Measurements from ENCODE around the gene CIAPIN1. TPM values are rescaled to one million over a fixed set of nuclear protein-coding genes. Genes with fewer than 3 reads are reported as not detected.

CIAPIN1 gene
- total and polyA plus RNA-seq, 2 of the 4 experiments (the other 2 are of a cell fraction), result 41.6 to 47.7 TPM

DNA sequence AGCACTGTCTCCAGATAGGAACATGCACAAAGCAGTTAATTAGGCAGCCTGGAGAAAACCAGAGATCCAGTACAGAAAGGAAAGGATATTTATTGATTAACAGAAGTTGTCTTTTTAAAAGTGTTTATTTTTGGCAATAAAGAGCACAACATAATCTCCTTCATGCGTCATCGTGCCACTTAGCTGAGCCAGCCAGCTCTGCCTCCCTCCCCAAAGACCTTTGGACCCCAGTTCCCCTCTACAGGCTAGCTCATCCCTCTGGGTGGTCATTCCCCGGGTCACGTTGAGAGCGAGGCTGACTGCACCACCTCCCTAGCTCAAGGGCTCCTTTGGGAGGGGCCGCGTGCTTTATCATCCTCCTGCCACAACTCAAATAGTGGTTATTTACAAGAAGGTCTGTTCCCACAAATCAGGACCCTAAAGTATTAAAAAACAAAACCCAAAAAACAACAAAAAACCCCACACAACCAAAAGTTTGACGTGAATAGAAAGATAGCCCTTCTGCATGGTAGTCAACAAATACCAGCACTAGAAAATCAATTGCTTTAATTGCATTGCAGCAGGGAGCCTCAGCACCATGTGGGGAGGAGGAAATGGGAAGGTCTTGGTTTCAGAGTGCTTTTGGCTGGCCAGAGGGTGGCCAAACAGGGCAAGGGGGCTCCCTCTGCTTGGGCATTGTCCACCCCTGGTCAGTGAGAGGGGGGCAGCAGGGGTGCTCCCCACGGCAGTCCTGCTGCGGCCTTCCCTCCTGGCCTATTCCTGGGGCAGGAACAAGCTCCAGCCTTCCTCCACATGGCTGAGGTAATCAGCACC, 24.9 kb upstream of the CIAPIN1 start (continued):
- TF ChIP-seq CEBPB (IDR thresholded peaks at IDR 0.05; ENCODE audit: low read depth, low read length), result no peak

DNA sequence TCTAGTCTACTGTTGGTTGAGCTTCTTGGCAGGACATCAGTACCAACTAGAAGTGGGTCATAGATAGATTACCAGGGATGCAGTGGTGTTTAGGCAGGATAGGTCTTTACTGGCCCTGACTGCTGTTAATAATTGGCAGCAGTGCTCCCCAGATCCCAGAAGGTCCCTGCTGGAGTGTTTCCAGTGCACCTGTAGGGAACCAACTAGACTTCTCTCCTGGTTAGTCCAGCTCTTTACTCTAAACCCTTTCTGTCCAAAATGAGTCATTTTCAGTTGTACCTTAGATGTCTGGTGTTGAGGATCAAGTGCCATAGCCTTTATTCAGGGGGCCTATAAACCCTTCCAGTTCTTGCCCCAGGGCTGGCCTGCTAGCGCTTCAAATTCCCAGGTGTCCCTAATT, 24.0 kb upstream of the CIAPIN1 start:
- ATAC-seq (ENCODE audit: low read depth), result no peak

More for the DNA sequence above, 24.0 kb upstream of the CIAPIN1 start:
- no CpG with 5 or more reads among the region's 1 CpG for WGBS, 2 experiments (ENCODE audit: extremely low coverage in 2 of 2, insufficient read length in 1 of 2)
- Histone ChIP-seq H3K4me2 (ENCODE audit: low read depth, low read length) (no peak overlapping the region), H3K27me3 (ENCODE audit: control insufficient read depth, insufficient read depth, low read length) (no peaks in the 10 kb centered on the region), H3K4ac (ENCODE audit: low read depth, low read length) (no peak overlapping the region), H3K14ac (replicated peaks; ENCODE audit: low read depth, low read length) (no peak overlapping the region), H3K23ac (ENCODE audit: low read depth, low read length) (no peak overlapping the region), H2AK5ac (ENCODE audit: low read depth, low read length) (no peak overlapping the region), H3K79me1 (ENCODE audit: low read depth in 1 of 2, low read length in 2 of 2) (peaks cover 9 to 18% of the 10 kb centered on the region in 2 experiments), H4K5ac (ENCODE audit: low read depth, low read length) (no peak overlapping the region), H2AFZ (replicated peaks; ENCODE audit: low read length, poor library complexity) (no peak overlapping the region), H4K8ac (ENCODE audit: low read depth in 2 of 2, low read length in 2 of 2) (no peak overlapping the region), H3K18ac (ENCODE audit: low read depth, low read length) (no peak overlapping the region), H3K27ac (ENCODE audit: insufficient read depth, low read length) (no peak overlapping the region), H2BK20ac (ENCODE audit: low read depth, low read length) (no peak overlapping the region), H3K9me1 (ENCODE audit: insufficient read depth, low read length) (no peaks in the 10 kb centered on the region), H3K56ac (ENCODE audit: extremely low read depth, insufficient read depth, low read length) (no peak overlapping the region), H3K9ac (ENCODE audit: low read depth, low read length) (no peak overlapping the region), H3K4me3 (ENCODE audit: insufficient read depth, low read depth, low read length) (no peak overlapping the region), H2BK15ac (ENCODE audit: low read depth, low read length) (no peak overlapping the region), H2AK9ac (replicated peaks; ENCODE audit: low read depth, low read length, poor library complexity) (no peak overlapping the region), H3K9me3 (ENCODE audit: control insufficient read depth, insufficient read depth, low read length) (no peaks in the 10 kb centered on the region), H3K4me1 (ENCODE audit: control insufficient read depth, insufficient read depth, low read length) (no peaks in the 10 kb centered on the region), H4K91ac (ENCODE audit: insufficient read depth, low read depth, low read length) (no peak overlapping the region), H4K20me1 (ENCODE audit: insufficient read depth, low read length) (0 out of 2 replicates have a peak, but pooled peaks cover 10% of the 10 kb centered on the region), H2BK120ac (ENCODE audit: low read depth, low read length) (no peak overlapping the region), H3K36me3 (ENCODE audit: control insufficient read depth, insufficient read depth, low read length) (peaks cover 57% of the 10 kb centered on the region), H2BK5ac (ENCODE audit: low read depth, low read length, poor library complexity, severe bottlenecking) (no peak overlapping the region)
- dilution Hi-C loops (cut with HindIII; ENCODE audit: low sequenced_read_pairs, unreplicated experiment), result no loop called here
- ChIA-PET POLR2A (ENCODE audit: unreplicated experiment) (no interaction called here), CTCF (no interaction called here)
- DNase-seq, result no peak
- no TSS peak for BruUV-seq (replicated peaks)
- intact Hi-C loops (cut with micrococcal nuclease), result no loop called here
- in situ Hi-C loops (cut with MboI; ENCODE audit: low sequenced_read_pairs), result no loop called here
- TF ChIP-seq BHLHE40 (IDR thresholded peaks at IDR 0.05; ENCODE audit: low read depth, low read length), result no peak
